ACHN (cell line): ENCODE measurements around the gene RYR3.
"Not testable (repeated sequence)": the region's sequence is repeated elsewhere in the genome, so short reads cannot be mapped to it uniquely, and the experiment has no call there.

Experiments used
- DNase-seq: peaks from one replicate; pipeline ENCODE4 v3.0.0-alpha.2; 2015
- in situ Hi-C: cut with HindIII; loops from 2 replicates; pipeline ENCODE4 v1.10.0; 2017; ENCODE audit warnings: low sequenced_read_pairs, low pct_ligation_motif_present, low pct_unique_long_range_greater_than_20kb

Gene RYR3

DNA sequence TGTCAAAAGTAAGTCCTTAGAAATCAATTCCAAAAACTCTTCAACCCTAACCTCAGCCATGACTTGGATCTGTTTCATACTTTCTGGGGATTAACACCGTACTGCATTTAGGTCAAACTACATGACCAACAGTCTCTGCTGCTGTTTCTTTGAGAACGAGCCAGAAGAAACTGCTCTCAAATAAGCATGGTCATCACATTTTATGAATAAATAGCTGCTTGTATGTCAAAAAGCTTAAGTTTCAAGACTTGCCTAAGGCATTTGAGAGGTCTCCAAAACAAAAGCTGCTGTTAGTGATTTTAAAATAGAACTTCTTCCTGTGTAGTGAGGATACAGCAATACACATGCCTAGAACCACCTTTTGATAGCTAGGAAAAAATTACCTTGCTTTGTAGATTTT lies 491.2 kb downstream of the RYR3 start:
- DNase-seq = no peak
- in situ Hi-C loops = no loop called here

DNA sequence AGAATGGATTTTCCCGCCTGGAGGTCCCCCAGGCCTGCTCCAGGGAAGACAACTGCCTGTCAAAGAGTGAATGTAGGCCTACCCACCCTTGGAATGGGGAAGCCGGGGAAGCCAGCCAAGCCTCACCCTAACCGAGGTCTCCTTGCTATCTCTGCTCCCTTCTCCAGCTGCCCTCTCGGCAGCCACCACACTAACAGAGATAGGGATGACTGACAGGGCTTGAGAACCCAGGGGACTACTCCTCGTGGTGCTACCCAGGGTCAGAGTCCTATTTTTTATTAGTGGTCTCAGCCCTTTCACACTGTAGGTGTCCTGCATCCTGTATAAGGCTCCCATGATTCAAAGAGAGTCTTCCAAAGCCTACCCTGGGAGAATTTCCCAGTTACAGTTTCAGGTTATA lies 496.9 kb downstream of the RYR3 start:
- no peak for DNase-seq
- in situ Hi-C loops = no loop called here

DNA sequence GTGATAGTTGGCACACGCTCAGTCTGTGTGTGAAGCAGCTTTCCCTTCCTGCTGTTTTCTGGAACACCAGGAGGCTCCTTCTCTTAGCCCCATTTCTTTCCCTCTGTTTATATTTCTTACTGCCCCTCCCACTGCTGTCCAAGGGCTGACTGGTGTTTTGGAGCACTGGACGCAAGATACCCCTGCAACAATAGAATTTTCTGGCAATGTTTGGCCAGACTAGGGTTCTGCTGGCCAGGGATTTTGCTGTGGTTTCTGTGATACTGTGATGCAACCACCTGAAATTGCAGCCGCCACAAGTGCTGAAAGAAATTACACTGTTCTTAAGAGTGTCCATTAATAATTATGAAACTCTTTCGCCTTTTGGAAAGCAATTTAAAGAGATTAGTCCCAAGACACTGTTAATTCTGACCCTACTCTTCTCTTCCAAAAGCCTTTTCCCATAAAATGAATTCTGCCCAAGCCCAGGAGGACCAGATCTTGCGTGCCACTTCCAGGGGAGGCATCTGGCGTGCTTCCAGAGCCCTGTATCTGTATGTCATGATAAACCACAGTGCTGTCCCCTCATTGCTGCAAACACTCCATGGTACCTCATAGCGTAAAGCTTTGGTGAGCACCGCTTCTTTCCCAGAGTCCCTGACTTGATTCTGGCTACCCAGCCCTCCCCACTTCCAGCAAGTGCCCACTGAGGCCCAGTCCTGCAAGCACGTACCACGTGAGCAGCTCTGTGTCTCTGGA lies 498.1 kb downstream of the RYR3 start:
- in situ Hi-C loops = no loop called here
- DNase-seq = no peak

DNA sequence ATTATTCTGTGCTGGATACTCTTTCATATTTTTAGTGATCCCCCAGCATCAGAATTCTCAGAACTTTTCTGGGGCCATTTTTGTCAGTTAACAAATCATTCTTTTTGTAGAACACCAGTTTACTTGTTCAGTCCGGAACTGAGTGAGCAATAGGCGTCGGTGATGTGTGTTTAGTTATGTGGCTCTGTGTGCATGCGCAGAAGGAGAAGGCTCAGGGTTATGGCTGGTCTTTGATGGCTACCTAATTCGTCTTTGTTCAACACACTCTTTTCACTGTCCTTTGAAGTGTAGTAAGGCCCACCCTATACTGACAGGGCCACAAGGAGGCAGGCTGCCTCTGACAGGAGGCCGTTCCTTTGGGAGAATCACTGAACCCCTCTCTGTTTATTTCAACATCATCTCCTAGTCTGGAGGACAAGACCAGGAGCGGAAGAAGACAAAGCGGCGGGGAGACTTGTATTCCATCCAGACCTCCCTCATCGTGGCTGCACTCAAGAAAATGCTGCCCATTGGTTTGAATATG lies 499.4 kb downstream of the RYR3 start:
- no peak for DNase-seq
- in situ Hi-C loops = no loop called here

DNA sequence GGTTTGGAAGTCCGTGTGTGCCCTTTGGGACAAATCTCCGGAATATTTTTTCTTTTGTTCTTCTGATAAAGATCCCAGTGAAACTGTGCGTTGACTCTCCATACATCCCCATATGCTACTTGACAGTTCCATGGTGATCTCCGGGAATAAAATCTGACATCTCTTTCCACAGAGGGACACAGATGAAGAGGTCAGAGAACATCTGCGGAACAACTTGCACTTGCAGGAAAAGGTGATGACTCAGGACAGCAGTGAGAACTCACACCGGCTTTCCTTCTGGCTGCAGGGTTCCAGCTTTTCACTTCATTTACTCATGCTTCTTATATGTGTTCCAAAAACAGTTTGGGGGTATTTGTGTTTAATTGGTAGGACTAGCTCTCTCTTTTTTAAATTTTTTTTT lies 500.0 kb downstream of the RYR3 start:
- no peak for DNase-seq
- in situ Hi-C loops = no loop called here

DNA sequence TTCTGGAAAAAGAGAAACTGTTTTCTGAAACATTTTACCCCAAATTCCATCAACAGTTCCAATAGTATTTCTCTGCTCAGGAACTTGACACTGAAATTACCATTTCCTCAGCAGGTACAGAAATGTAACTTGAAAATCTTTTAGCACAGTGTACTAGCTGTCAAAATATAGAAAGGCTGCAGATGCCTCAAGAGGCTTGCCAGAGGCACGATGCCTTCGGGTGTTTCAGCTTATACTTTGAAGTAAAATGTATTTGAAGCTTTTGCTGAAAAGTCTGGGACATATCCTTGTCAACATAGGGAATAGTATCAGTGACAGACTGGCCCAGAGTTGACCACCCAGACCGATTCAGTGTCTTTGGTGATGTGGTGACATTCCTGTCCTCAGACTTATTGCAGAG lies 503.1 kb downstream of the RYR3 start:
- in situ Hi-C loops = no loop called here
- DNase-seq = no peak

DNA sequence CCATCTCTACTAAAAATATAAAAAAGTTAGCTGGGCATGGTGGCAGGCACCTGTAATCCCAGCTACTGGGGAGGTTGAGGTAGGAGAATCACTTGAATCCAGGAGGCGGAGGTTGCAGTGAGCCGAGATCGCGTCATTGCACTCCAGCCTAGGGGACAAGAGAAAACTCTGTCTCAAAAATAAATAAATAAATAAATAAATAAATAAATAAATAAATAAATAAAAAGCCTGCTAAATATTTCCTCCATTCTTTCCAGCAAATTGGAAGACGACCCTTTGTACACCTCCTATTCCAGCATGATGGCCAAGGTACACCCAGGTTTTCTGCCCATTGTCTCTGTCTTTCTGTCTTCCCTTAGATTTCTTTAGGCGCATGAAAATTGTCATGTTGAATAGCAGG lies 508.7 kb downstream of the RYR3 start:
- in situ Hi-C loops, DNase-seq: not testable (repeated sequence)

DNA sequence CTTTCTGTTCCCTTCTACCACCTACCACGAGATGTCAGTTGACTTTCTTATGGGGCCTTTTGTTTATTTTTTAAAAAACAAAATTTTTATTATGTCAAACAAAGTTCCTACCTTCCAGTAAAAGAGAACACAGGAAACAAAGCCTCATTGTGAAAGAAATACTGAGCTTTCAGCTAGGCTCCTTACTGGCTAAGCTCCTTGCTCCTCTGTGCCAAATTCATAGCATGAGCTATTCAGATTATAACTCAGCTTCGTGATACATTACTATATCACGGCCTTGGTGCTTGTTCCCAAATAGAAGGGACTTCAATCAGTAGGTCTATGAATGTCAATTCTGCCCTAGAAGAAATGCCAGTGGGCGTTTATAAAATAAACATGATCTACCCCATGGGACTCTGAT lies 511.7 kb downstream of the RYR3 start:
- in situ Hi-C loops = no loop called here
- no peak for DNase-seq

DNA sequence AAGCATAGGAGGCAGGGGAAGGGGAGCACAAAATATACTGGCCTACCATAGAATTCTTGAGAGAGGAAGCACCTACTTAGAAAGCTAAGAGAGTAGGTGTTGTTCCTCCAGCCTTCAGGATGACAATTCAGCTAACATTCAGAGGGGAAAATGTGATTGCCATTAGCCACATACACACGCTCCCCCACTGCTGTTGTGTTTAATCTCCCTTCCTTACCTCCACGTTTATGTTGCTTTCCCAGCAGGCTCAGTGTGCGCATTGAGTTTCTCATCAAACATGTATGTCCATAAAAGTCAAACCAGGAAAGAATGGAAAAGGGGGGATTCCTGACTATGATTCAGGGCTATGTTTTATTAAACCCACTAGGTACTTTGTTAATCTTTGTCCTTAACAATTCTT lies 512.4 kb downstream of the RYR3 start:
- in situ Hi-C loops = no loop called here
- no peak for DNase-seq

DNA sequence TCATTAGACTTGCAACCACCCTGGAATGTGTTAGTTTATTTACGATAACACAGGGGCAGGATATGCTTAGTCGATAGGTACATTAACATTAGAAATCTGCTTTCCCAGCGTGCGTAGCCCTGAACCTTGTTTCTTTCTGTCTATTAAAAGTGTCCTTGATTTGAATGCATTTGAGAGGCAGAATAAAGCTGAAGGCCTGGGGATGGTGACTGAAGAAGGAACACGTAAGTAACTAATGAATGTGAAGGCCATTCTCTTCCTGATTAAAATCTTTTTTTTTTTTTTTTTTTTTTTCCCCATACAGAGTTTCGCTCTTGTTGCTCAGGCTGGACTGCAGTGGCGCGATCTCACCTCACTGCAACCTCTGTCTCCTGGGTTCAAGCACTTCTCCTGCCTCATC lies 514.7 kb downstream of the RYR3 start:
- in situ Hi-C loops = no loop called here
- no peak for DNase-seq

DNA sequence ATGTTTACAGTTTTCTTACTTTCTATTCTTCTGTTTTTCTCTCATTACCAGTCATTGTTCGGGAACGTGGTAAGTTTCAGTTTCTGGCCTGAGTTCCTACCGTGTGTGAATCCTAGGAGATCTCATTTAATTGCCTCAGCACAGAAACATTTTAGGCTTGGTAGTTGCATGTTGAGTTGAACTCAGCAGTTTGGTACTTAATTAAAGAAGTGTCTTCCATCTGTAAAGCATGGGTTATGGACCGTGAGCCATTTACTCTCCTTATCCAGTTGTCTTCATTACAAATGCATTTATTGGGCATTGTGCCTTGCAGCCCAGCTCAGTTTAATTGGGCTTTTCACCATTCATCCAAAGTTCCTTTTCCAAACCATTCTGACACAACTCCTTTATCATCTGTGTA lies 515.4 kb downstream of the RYR3 start:
- DNase-seq = no peak
- in situ Hi-C loops = no loop called here

DNA sequence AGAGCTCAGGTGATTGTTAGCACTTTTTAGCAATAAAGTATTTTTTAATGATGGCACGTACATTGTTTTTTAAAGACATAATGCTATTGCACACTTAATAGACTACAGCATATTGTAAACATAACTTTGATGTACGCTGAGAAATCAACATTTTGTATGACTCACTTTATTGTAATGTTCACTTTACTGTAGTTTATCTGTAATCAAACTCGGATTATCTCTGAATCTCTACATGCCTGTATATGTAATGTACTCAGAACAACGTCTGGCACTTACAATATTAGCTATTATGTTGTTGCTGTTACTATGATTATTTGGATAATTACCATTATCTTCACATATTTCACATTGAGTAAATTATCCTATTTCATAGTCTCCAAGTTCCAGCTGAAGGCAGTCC lies 519.6 kb downstream of the RYR3 start:
- in situ Hi-C loops = no loop called here

DNA sequence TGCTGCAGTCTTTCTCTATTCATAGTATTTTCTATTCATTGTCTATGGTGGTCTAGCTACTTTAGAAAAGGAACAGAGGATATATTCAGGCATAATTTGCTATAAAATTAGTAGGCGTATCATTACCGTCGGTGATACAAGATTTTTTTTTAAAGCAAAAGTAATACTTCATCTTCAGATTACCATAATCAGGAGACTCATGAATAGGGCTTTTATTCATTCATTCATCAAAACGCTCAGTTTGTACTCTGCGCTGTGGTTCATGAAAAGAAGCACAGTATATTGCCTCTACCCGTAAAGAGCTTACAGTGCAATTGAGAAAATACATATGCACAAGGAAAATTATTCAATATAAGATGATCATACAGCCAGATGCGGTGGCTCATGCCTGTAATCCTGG lies 520.9 kb downstream of the RYR3 start:
- no peak for DNase-seq
- in situ Hi-C loops = no loop called here

More for the DNA sequence above, 519.6 kb downstream of the RYR3 start:
- DNase-seq = no peak

DNA sequence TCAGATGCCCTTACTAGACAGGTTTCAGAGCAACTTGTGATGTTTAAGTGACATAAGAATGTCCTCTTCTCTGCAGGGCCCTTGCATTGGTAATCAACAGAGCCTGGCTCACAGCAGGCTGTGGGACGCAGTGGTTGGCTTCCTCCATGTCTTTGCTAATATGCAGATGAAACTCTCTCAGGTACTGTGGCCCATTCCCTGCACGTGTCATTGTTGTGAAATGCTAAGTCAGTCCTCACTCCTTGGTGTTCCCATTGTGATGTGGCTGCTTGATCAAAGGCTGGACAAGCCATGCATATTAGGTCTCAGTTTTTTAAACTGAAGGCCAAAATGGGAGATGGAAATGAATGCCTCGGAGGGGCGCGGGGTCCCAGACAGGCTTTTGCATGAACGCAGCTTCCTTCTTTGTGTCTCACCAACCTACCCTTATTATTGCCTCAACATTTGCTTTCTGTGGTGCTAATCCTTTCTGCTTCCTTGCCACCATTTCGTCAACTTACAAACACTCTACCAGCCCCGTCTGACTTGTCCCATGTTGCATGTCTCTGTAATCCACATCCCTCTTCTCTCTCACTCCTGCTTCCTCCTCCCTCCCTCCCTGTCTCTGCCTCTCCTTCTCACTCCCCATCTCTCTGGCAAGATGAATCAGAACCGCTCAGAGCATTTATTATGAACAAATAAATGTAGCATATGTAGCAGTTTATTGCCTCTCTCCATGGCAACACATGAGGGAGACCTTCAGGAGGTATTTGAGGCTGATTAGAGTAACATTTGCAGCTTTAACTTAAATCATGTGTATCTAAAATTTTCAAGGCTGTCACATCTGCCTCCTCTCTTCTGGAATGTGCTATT lies 524.4 kb downstream of the RYR3 start:
- no peak for DNase-seq

DNA sequence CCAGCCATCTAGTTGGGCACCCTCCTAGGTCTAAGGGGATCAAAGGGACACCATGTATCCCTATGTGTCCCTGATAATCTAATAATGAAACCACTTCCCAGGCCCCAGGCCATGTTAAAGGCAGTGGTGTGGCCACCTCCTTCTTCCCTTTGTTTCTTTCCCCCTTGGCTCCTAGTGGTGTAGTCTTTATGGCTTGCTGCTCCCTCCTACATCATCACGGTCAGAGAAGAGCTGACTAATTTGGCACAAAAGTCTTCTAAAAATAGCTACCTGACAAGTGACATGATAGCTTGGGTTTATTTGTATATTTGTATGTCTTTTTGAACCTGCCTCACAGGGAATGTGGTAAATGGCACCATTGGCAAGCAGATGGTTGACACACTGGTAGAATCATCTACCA lies 526.5 kb downstream of the RYR3 start:
- DNase-seq = no peak
- in situ Hi-C loops = no loop called here

More for the DNA sequence above, 524.4 kb downstream of the RYR3 start:
- in situ Hi-C loops = no loop called here

DNA sequence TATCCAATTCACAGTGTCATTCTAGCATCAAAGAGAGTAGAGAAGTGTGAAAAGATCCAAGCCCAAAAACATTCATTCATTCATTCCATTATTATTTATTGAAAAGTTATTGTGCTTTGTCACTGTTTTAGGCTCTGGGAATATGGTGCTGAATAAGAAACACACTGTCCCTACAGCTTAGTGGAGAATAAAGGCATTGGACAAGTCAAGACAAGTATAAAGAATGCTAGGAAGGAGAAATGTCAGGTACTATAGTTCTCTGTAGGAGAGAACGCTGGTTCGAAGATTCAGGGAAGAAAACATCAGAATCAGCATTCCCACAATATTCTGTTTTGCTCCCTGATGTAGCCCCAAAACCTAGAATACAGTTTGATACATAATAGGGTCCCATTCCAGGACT lies 528.8 kb downstream of the RYR3 start:
- no peak for DNase-seq
- in situ Hi-C loops = no loop called here

DNA sequence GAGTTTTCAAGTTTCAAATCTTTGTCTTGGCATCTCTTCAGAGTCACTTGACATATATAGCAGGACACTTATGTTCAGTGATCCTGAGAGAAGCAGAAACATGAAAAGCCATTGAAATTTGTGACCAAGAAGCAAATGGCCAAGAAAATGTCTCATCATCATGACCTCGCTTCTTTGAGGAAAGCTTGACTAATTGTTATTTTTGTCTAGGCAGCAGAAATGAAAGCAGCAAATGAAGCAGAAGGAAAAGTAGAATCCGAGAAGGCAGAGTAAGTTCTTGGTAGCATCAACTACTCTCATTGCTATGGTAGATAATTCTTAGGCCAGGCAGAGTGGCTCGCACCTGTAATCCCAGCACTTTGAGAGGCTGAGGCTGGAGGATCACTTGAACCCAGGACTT lies 529.8 kb downstream of the RYR3 start:
- in situ Hi-C loops = no loop called here
- DNase-seq = no peak

DNA sequence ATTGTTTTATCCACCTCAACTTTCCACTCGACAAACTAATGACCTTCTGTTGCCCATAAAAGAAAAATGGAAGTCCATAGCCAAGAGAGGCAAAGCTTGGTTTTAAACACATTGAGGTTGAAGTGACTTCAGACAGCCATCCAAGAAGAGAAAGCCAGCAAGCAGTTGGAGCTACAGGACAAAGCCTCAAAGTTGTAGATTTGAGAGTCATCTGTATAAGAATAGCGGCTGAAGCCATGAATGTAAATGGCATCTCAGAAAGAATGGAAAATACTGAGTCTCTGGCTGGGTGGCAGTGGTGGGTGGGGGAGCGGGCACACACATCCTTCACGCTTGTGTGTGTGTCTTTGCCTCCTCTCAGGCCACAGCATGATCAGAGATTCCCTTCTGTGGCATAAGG lies 533.4 kb downstream of the RYR3 start:
- in situ Hi-C loops = no loop called here
- no peak for DNase-seq

DNA sequence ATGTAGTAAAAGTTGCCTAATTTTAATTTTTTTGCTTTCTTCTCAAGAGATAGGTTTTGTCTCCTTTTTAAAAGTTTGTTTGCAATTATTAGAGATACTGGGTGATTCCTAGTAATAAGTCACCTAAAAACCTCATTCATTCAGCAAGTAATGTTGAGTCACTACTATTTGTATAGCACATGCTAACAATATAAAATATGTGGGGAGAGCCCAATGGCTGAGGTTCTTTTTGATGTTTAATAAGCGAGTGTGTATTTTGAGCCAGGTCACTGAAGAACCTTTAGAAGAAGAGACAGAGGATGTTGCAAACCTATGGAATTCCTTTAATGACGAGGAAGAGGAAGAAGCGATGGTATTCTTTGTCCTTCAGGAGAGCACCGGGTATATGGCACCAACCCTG lies 533.8 kb downstream of the RYR3 start:
- in situ Hi-C loops = no loop called here

DNA sequence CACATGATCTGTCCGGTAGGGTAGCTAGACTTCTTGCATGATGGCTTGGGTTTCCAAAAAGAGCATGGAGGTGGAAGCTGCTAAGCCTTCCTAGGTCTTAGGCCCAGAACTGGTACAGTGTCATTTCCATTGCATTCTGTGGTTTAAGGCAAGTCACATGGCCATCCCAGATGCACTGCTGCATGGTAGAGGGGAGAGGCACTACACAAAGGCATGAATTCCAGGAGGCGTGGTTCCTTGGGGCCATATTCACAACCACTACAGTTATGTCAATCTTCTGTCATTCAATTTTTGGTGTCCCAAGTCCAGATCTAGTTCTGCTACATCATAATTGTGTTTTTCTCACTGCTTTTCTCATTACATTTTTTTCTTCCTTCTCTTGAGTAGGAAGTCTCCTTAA lies 535.4 kb downstream of the RYR3 start:
- DNase-seq = no peak
- in situ Hi-C loops = no loop called here

More for the DNA sequence above, 533.8 kb downstream of the RYR3 start:
- no peak for DNase-seq
